Natural killer cell (primary cell): ENCODE results near the gene CLCNKA. TPM values are rescaled to one million over a fixed set of nuclear protein-coding genes. Genes with fewer than 3 reads are reported as not detected.
A peak's percentile ranks its signal among the peaks of the same experiment; 100 is the strongest.

Experiments used
- ATAC-seq, 3 donors: fragments of 150-1000 bp in 2 of 3; fragments of 200-7000 bp in 1 of 3; cut with Tn5 transposase; 1 replicate in 1 of 3; 2 replicates in 2 of 3; pipeline ENCODE4 v1.10.0; 2021; ENCODE audit warnings: mild to moderate bottlenecking in 2 of 3, moderate library complexity in 2 of 3
- DNase-seq, 2 donors: peaks; one replicate each; pipeline versions ENCODE4 v3.0.0 to v3.0.0-alpha.2; 2013 to 2021; ENCODE audit warnings: mixed read lengths in 1 of 2
- H3K27ac ChIP-seq: one replicate; pipeline ENCODE4 v1.5.1; 2013; ENCODE audit warnings: mild to moderate bottlenecking, low read length
- H3K27me3 ChIP-seq: one replicate; pipeline ENCODE4 v1.6.1; 2013; ENCODE audit warnings: low read length; ENCODE audit not compliant: control insufficient read depth, insufficient read depth
- H3K36me3 ChIP-seq: one replicate; pipeline ENCODE4 v1.6.1; 2013; ENCODE audit warnings: low read length; ENCODE audit not compliant: control insufficient read depth, insufficient read depth
- H3K4me1 ChIP-seq: one replicate; pipeline ENCODE4 v1.6.1; 2013; ENCODE audit warnings: low read length; ENCODE audit not compliant: control insufficient read depth, insufficient read depth
- H3K4me3 ChIP-seq: one replicate; pipeline ENCODE4 v1.5.1; 2013; ENCODE audit warnings: low read length
- H3K9me3 ChIP-seq: one replicate; pipeline ENCODE4 v1.6.1; 2013; ENCODE audit warnings: low read length; ENCODE audit not compliant: control insufficient read depth, insufficient read depth
- H3K27ac Mint-ChIP-seq, 2 donors: one replicate each; pipeline ENCODE4 v1.8.0; 2022; ENCODE audit warnings: mild to moderate bottlenecking in 2 of 2, mixed read lengths in 2 of 2, moderate library complexity in 1 of 2
- H3K27me3 Mint-ChIP-seq, 2 donors: one replicate each; pipeline ENCODE4 v1.8.0; 2022; ENCODE audit warnings: low read depth in 2 of 2, mixed read lengths in 2 of 2
- H3K36me3 Mint-ChIP-seq: one replicate; pipeline ENCODE4 v1.8.0; 2022; ENCODE audit warnings: mixed read lengths
- H3K4me1 Mint-ChIP-seq, 2 donors: one replicate each; pipeline ENCODE4 v1.8.0; 2022; ENCODE audit warnings: mixed read lengths in 2 of 2
- H3K4me3 Mint-ChIP-seq: one replicate; pipeline ENCODE4 v1.8.0; 2022; ENCODE audit warnings: mild to moderate bottlenecking, moderate library complexity, mixed read lengths
- H3K9me3 Mint-ChIP-seq, 2 donors: one replicate each; pipeline ENCODE4 v1.8.0; 2022; ENCODE audit warnings: mixed read lengths in 2 of 2
- CTCF ChIP-seq: fragments of 200-600 bp; IDR thresholded peaks from one replicate; pipeline ENCODE4 v1.8.0; 2022; ENCODE audit warnings: antibody characterized with exemption
- WGBS: methylation state at CpG from one replicate; pipeline ENCODE4 v1.1.7; 2013; ENCODE audit warnings: missing lambda C conversion rate; ENCODE audit not compliant: insufficient coverage; 5-methylcytosine and 5-hydroxymethylcytosine counted together
- intact Hi-C: fragments of 100-400 bp; cut with micrococcal nuclease; formaldehyde crosslinking; loops from one replicate; pipeline ENCODE4 v1.14.2; 2022
- total RNA-seq, 4 donors: library from RNA; stranded (reverse); fragments of 120-200 nt in 1 of 4; gene quantifications; one replicate each; pipeline versions ENCODE4 v1.2.3 to v1.2.4, GENCODE V29; 2013 to 2022

The CLCNKA gene
- total RNA-seq, 3 donors from 2014 or later (not counting 1 experiment from before 2014, with no cell fraction given), result 0.16 to 0.33 TPM; not detected in 1

DNA sequence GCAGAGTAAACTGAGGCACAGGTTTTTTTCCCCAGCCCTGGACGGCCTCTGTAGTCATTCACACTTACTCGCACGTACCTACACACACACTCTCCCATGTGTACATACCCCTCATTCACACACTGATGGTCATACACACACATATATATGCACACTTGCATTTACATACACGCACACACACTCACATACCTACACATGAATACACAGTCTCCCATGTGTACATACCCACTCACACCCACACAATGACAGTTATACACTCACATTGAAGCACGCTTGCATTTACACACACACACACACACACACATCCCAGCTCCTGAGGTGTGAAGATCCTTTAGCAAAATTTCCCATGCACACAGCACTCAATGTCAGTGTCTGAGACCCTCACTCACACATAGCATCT is 52.4 kb downstream of the CLCNKA start:
- Histone ChIP-seq H3K27ac (no peak overlapping the region), H3K4me1 (peaks cover 45% of the 10 kb centered on the region), H3K27me3 (peaks cover 16% of the 10 kb centered on the region), H3K9me3 (no peaks in the 10 kb centered on the region), H3K36me3 (no peaks in the 10 kb centered on the region), H3K4me3 (no peak overlapping the region)
- TF ChIP-seq CTCF, result no peak
- peaks cover 10 to 21% of the 10 kb centered on the region in 2 donors for H3K27me3 Mint-ChIP-seq
- peak overlapping the region; percentile 18 for H3K4me3 Mint-ChIP-seq
- intact Hi-C loops, result no loop called here
- no peaks in the 10 kb centered on the region for H3K9me3 Mint-ChIP-seq
- DNase-seq, result no peak
- H3K27ac Mint-ChIP-seq, result peak overlapping the region in 1 of 2 donors; percentile 44
- peaks cover 10 to 22% of the 10 kb centered on the region in 2 donors for H3K4me1 Mint-ChIP-seq
- no peak for ATAC-seq
- H3K36me3 Mint-ChIP-seq, result no peaks in the 10 kb centered on the region
- 83% methylated on average over 5 of the region's 5 CpGs for WGBS

GRCh38 chr1:16075337-16076030 is 53.6 kb downstream of the CLCNKA start:
- no peak overlapping the region for H3K27ac Mint-ChIP-seq
- peaks cover 16% of the 10 kb centered on the region for H3K27me3 ChIP-seq
- no peak for TF ChIP-seq CTCF
- no peak for DNase-seq
- H3K9me3 Mint-ChIP-seq, result no peaks in the 10 kb centered on the region
- no peak overlapping the region for H3K27ac ChIP-seq
- no peaks in the 10 kb centered on the region for H3K36me3 Mint-ChIP-seq
- H3K4me1 ChIP-seq, result peaks cover 39% of the 10 kb centered on the region
- ATAC-seq, result no peak
- H3K9me3 ChIP-seq, result no peaks in the 10 kb centered on the region
- intact Hi-C loops, result no loop called here
- peaks cover 10 to 21% of the 10 kb centered on the region in 2 donors for H3K27me3 Mint-ChIP-seq
- H3K36me3 ChIP-seq, result no peaks in the 10 kb centered on the region
- H3K4me3 Mint-ChIP-seq, result no peak overlapping the region
- H3K4me1 Mint-ChIP-seq, result peaks cover 9 to 15% of the 10 kb centered on the region in 2 donors
- no peak overlapping the region for H3K4me3 ChIP-seq
- WGBS, result 87% methylated on average over 11 of the region's 11 CpGs

DNA sequence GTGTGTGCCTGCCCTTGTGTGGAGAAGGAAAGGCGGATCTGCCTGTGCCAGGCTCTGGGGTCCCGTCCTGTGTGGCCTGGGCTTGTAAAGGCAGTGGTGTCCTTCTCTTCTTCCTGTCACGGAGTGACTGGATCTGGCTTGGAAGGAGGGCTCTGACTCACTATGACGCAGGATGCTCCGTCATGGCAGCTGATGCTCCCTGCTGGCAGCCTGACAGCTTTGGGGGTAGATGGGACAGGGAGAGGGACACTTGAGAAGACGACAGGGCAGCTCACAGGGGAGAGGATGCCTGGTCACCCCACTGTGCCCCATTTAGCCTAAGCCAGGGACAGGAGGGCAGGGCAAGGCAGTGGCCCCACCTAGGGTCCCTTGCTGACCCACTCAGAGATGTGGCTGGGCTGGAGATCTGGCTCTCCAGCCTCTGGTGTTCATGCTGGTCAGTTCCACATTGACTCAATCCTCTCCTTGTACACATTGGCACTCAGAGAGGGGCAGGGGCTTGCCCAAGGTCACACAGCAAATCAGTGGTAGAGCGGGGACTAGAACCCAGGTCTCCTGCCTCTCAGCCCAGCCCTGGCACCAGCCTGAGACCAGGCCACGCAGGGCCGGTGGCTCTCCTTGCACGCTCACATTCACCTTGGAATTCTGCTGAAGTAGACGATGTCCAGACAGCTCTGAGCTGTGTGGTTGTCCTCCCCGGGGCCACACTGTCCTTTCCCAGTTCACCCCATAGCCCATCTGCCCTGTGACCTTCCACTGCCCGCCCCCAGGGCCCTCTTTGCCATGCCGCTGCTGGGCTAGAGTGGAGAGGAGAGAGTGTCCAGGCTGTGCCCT is 54.4 kb downstream of the CLCNKA start:
- H3K4me3 Mint-ChIP-seq, result no peak overlapping the region
- DNase-seq, result no peak
- Histone ChIP-seq H3K27me3 (peaks cover 16% of the 10 kb centered on the region), H3K4me1 (peaks cover 31% of the 10 kb centered on the region), H3K4me3 (no peak overlapping the region), H3K9me3 (no peaks in the 10 kb centered on the region), H3K36me3 (no peaks in the 10 kb centered on the region), H3K27ac (no peak overlapping the region)
- intact Hi-C loops, result no loop called here
- no peak for ATAC-seq
- 88% methylated on average over 13 of the region's 14 CpGs for WGBS
- peaks cover 9 to 10% of the 10 kb centered on the region in 2 donors for H3K4me1 Mint-ChIP-seq
- peaks cover 10 to 21% of the 10 kb centered on the region in 2 donors for H3K27me3 Mint-ChIP-seq
- H3K27ac Mint-ChIP-seq, result no peak overlapping the region
- TF ChIP-seq CTCF, result no peak
- no peaks in the 10 kb centered on the region for H3K9me3 Mint-ChIP-seq
- H3K36me3 Mint-ChIP-seq, result no peaks in the 10 kb centered on the region
